Measurements from ENCODE around the gene RHCE. TPM values are rescaled to one million over a fixed set of nuclear protein-coding genes. Genes with fewer than 3 reads are reported as not detected.
A peak's percentile ranks its signal among the peaks of the same experiment; 100 is the strongest.

RHCE gene
- total and polyA plus RNA-seq, 9 of the 15 experiments (the other 6 are each of a cell fraction or from before 2014, with no cell fraction given) = 5.4 to 31.5 (median 12.6) TPM

- TF ChIP-seq RFX7 (CRISPR knock-in tag; IDR thresholded peaks at IDR 0.05) = no peak
- peak; percentile 46 for TF ChIP-seq STAT5A (IDR thresholded peaks at IDR 0.05; ENCODE audit: borderline replicate concordance, low read length)
- 0 out of 2 replicates have a peak, but pooled peaks have one; percentile 13 for TF ChIP-seq LEF1 (IDR thresholded peaks at IDR 0.05)
- no peak for TF ChIP-seq SREBF2 (CRISPR knock-in tag; IDR thresholded peaks at IDR 0.05)
- no peak for TF ChIP-seq DDX20 (tag; IDR thresholded peaks at IDR 0.05; ENCODE audit: low read depth)
- TF ChIP-seq ZFX (CRISPR knock-in tag; IDR thresholded peaks at IDR 0.05) = no peak
- no peak for TF ChIP-seq TEAD2 (tag; IDR thresholded peaks at IDR 0.05)
- TF ChIP-seq DNMT1 (IDR thresholded peaks at IDR 0.05) = no peak
- no peak for TF ChIP-seq SNAPC5 (CRISPR knock-in tag; IDR thresholded peaks at IDR 0.05)
- TF ChIP-seq NFIX (CRISPR knock-in tag; IDR thresholded peaks at IDR 0.05; ENCODE audit: low read depth) = no peak
- no peak for TF ChIP-seq ZNF764 (CRISPR knock-in tag; IDR thresholded peaks at IDR 0.05; ENCODE audit: low read depth)
- TF ChIP-seq HSF4 (CRISPR knock-in tag; IDR thresholded peaks at IDR 0.05; ENCODE audit: borderline replicate concordance) = no peak
- TF ChIP-seq E2F5 (CRISPR knock-in tag; IDR thresholded peaks at IDR 0.05) = no peak
- TF ChIP-seq HDAC1 (IDR thresholded peaks at IDR 0.05) = peak; percentile 45 to 82; a peak in 2 of 4 replicates
- 0 out of 2 replicates have a peak, but pooled peaks have one; percentile 29 for TF ChIP-seq FOXJ2 (tag; IDR thresholded peaks at IDR 0.05)
- TF ChIP-seq MIER1 (IDR thresholded peaks at IDR 0.05; ENCODE audit: low read depth) = no peak
- TF ChIP-seq ZBTB1 (CRISPR knock-in tag; IDR thresholded peaks at IDR 0.05; ENCODE audit: borderline replicate concordance, low read depth) = no peak
- TF ChIP-seq SLC30A9 (CRISPR knock-in tag; IDR thresholded peaks at IDR 0.05) = no peak
- TF ChIP-seq CCNT2 (IDR thresholded peaks at IDR 0.05; ENCODE audit: borderline replicate concordance, extremely low read depth, insufficient read length, low read depth, low read length) = no peak
- no peak for TF ChIP-seq PHF21A (IDR thresholded peaks at IDR 0.05; ENCODE audit: borderline replicate concordance, low read depth)
- no peak for TF ChIP-seq FOXJ3 (CRISPR knock-in tag; IDR thresholded peaks at IDR 0.05)
- 0 out of 2 replicates have a peak, but pooled peaks have one; percentile 44 for TF ChIP-seq ZNF384 (IDR thresholded peaks at IDR 0.05; ENCODE audit: low read depth, low read length)
- no peak for TF ChIP-seq MAX (CRISPR knock-in tag; IDR thresholded peaks at IDR 0.05)
- no peak for TF ChIP-seq E2F3 (CRISPR knock-in tag; IDR thresholded peaks at IDR 0.05)
- no peak for TF ChIP-seq TAF9B (IDR thresholded peaks at IDR 0.05; ENCODE audit: partially characterized antibody)
- TF ChIP-seq ZNF174 (CRISPR knock-in tag; IDR thresholded peaks at IDR 0.05) = no peak
- no peak for TF ChIP-seq SNIP1 (IDR thresholded peaks at IDR 0.05; ENCODE audit: low read depth)
- TF ChIP-seq NRF1 (conservative IDR thresholded peaks at IDR 0.05 in 1 of 2, IDR thresholded peaks at IDR 0.05 in 1 of 2) = peak; percentile 46 to 51
- TF ChIP-seq ZBTB8A (IDR thresholded peaks at IDR 0.05; ENCODE audit: partially characterized antibody) = no peak
- TF ChIP-seq ZNF282 (CRISPR knock-in tag; IDR thresholded peaks at IDR 0.05) = no peak
- no peak for TF ChIP-seq ERF (CRISPR knock-in tag; IDR thresholded peaks at IDR 0.05)
- no peak for TF ChIP-seq GATA2 (CRISPR knock-in tag; IDR thresholded peaks at IDR 0.05)
Observed at GRCh38 chr1:25431955-25432719, 11.5 kb upstream of the RHCE start (continued).

All from K562 (cell line).